Neural crest cell (in vitro differentiated cells): Measurements from ENCODE around the gene PON1. TPM values are rescaled to one million over a fixed set of nuclear protein-coding genes. Genes with fewer than 3 reads are reported as not detected.

ENCODE experiments used
- DNase-seq: peaks from one replicate; pipeline ENCODE4 v3.0.0; 2021; ENCODE audit warnings: low read depth, mixed read lengths, low spot score
- H3K27ac Mint-ChIP-seq: one replicate; pipeline ENCODE4 v1.8.0; 2021; ENCODE audit warnings: mild to moderate bottlenecking, mixed read lengths; ENCODE audit not compliant: unreplicated experiment
- H3K27me3 Mint-ChIP-seq: 2 replicates; pipeline ENCODE4 v1.8.0; 2021; ENCODE audit warnings: low read depth, mild to moderate bottlenecking, mixed read lengths
- H3K36me3 Mint-ChIP-seq: 2 replicates; pipeline ENCODE4 v1.8.0; 2021; ENCODE audit warnings: low read depth, mild to moderate bottlenecking, mixed read lengths
- H3K4me1 Mint-ChIP-seq: 2 replicates; pipeline ENCODE4 v1.8.0; 2021; ENCODE audit warnings: mixed read lengths
- H3K4me3 Mint-ChIP-seq: one replicate; pipeline ENCODE4 v1.8.0; 2021; ENCODE audit warnings: mild to moderate bottlenecking, mixed read lengths
- H3K9me3 Mint-ChIP-seq: 2 replicates; pipeline ENCODE4 v1.8.0; 2021; ENCODE audit warnings: mixed read lengths
- CTCF ChIP-seq: fragments of 200-600 bp; sonication (generic); conservative IDR thresholded peaks from 2 replicates; pipeline ENCODE4 v1.5.0; 2021; ENCODE audit warnings: antibody characterized with exemption, mild to moderate bottlenecking
- total RNA-seq: library from RNA; stranded (reverse); gene quantifications from 2 replicates; pipeline ENCODE4 v1.2.1, GENCODE V29; 2021

PON1 gene
- total RNA-seq, 1 donor from 2014 or later = not detected

- Mint-ChIP-seq H3K27ac (no peak overlapping the region), H3K36me3 (no peaks in the 10 kb centered on the region), H3K27me3 (no peaks in the 10 kb centered on the region), H3K4me3 (no peak overlapping the region), H3K4me1 (peaks cover 12% of the 10 kb centered on the region), H3K9me3 (no peaks in the 10 kb centered on the region)
- TF ChIP-seq CTCF = no peak
- DNase-seq = no peak
These were observed 12.9 kb downstream of the PON1 start for GRCh38 chr7:95311389-95311788.

GRCh38 chr7:95309951-95310350, 14.4 kb downstream of the PON1 start:
- DNase-seq = no peak
- no peaks in the 10 kb centered on the region for H3K27me3 Mint-ChIP-seq
- TF ChIP-seq CTCF = no peak
- no peak overlapping the region for H3K4me3 Mint-ChIP-seq
- H3K36me3 Mint-ChIP-seq = no peaks in the 10 kb centered on the region
- H3K27ac Mint-ChIP-seq = no peak overlapping the region
- H3K9me3 Mint-ChIP-seq = no peaks in the 10 kb centered on the region
- H3K4me1 Mint-ChIP-seq = peaks cover 22% of the 10 kb centered on the region

- H3K27ac Mint-ChIP-seq = peak overlapping the region; percentile 7
- H3K36me3 Mint-ChIP-seq = peaks cover 3% of the 10 kb centered on the region
- H3K4me3 Mint-ChIP-seq = no peak overlapping the region
- no peaks in the 10 kb centered on the region for H3K27me3 Mint-ChIP-seq
- no peak for TF ChIP-seq CTCF
- H3K4me1 Mint-ChIP-seq = peaks cover 39% of the 10 kb centered on the region
- no peak for DNase-seq
- no peaks in the 10 kb centered on the region for H3K9me3 Mint-ChIP-seq
These were observed 19.3 kb downstream of the PON1 start for GRCh38 chr7:95304990-95305389.

- TF ChIP-seq CTCF = no peak
- Mint-ChIP-seq H3K27ac (no peak overlapping the region), H3K4me1 (peaks cover 31% of the 10 kb centered on the region), H3K9me3 (no peaks in the 10 kb centered on the region), H3K36me3 (peaks cover 6% of the 10 kb centered on the region), H3K27me3 (no peaks in the 10 kb centered on the region), H3K4me3 (no peak overlapping the region)
- DNase-seq = no peak
These were observed 21.1 kb downstream of the PON1 start for GRCh38 chr7:95303013-95303905.

GRCh38 chr7:95298091-95298490, 26.2 kb downstream of the PON1 start:
- Mint-ChIP-seq H3K4me1 (peaks cover 7% of the 10 kb centered on the region), H3K27ac (no peak overlapping the region), H3K9me3 (no peaks in the 10 kb centered on the region), H3K36me3 (peaks cover 6% of the 10 kb centered on the region), H3K4me3 (no peak overlapping the region), H3K27me3 (no peaks in the 10 kb centered on the region)
- TF ChIP-seq CTCF = no peak
- no peak for DNase-seq
